ENCODE results near the gene SIAE.

- TF ChIP-seq TCF4 (CRISPR knock-in tag; IDR thresholded peaks at IDR 0.05; ENCODE audit: borderline replicate concordance) (no peak), GLIS3 (CRISPR knock-in tag; IDR thresholded peaks at IDR 0.05) (no peak), ARNTL (CRISPR knock-in tag; IDR thresholded peaks at IDR 0.05; ENCODE audit: borderline replicate concordance, low read depth) (no peak), ZNF8 (CRISPR knock-in tag; IDR thresholded peaks at IDR 0.05) (no peak), TSHZ2 (CRISPR knock-in tag; IDR thresholded peaks at IDR 0.05) (no peak), OSR1 (CRISPR knock-in tag; IDR thresholded peaks at IDR 0.05) (no peak), ZC3H10 (CRISPR knock-in tag; IDR thresholded peaks at IDR 0.05) (no peak), PPARA (CRISPR knock-in tag; IDR thresholded peaks at IDR 0.05; ENCODE audit: borderline replicate concordance) (no peak), ZNF70 (CRISPR knock-in tag; IDR thresholded peaks at IDR 0.05) (no peak), SNAI2 (CRISPR knock-in tag; IDR thresholded peaks at IDR 0.05) (no peak), TOX (CRISPR knock-in tag; IDR thresholded peaks at IDR 0.05; ENCODE audit: borderline replicate concordance) (no peak)
- TF ChIP-seq, protein P1, sequence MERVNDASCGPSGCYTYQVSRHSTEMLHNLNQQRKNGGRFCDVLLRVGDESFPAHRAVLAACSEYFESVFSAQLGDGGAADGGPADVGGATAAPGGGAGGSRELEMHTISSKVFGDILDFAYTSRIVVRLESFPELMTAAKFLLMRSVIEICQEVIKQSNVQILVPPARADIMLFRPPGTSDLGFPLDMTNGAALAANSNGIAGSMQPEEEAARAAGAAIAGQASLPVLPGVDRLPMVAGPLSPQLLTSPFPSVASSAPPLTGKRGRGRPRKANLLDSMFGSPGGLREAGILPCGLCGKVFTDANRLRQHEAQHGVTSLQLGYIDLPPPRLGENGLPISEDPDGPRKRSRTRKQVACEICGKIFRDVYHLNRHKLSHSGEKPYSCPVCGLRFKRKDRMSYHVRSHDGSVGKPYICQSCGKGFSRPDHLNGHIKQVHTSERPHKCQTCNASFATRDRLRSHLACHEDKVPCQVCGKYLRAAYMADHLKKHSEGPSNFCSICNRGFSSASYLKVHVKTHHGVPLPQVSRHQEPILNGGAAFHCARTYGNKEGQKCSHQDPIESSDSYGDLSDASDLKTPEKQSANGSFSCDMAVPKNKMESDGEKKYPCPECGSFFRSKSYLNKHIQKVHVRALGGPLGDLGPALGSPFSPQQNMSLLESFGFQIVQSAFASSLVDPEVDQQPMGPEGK (CRISPR knock-in tag; IDR thresholded peaks at IDR 0.05; ENCODE audit: borderline replicate concordance): no peak
- TF ChIP-seq, protein P2, sequence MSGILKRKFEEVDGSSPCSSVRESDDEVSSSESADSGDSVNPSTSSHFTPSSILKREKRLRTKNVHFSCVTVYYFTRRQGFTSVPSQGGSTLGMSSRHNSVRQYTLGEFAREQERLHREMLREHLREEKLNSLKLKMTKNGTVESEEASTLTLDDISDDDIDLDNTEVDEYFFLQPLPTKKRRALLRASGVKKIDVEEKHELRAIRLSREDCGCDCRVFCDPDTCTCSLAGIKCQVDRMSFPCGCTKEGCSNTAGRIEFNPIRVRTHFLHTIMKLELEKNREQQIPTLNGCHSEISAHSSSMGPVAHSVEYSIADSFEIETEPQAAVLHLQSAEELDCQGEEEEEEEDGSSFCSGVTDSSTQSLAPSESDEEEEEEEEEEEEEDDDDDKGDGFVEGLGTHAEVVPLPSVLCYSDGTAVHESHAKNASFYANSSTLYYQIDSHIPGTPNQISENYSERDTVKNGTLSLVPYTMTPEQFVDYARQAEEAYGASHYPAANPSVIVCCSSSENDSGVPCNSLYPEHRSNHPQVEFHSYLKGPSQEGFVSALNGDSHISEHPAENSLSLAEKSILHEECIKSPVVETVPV (CRISPR knock-in tag; IDR thresholded peaks at IDR 0.05): no peak
These were observed 604 bp upstream of the SIAE start for GRCh38 chr11:124674168-124674517.

Measured in SK-N-SH treated with all-trans-retinoic acid at 6 μM for 48 hours (cell line).